ENCODE data around the gene PTPN14.

- TF ChIP-seq, protein P1, sequence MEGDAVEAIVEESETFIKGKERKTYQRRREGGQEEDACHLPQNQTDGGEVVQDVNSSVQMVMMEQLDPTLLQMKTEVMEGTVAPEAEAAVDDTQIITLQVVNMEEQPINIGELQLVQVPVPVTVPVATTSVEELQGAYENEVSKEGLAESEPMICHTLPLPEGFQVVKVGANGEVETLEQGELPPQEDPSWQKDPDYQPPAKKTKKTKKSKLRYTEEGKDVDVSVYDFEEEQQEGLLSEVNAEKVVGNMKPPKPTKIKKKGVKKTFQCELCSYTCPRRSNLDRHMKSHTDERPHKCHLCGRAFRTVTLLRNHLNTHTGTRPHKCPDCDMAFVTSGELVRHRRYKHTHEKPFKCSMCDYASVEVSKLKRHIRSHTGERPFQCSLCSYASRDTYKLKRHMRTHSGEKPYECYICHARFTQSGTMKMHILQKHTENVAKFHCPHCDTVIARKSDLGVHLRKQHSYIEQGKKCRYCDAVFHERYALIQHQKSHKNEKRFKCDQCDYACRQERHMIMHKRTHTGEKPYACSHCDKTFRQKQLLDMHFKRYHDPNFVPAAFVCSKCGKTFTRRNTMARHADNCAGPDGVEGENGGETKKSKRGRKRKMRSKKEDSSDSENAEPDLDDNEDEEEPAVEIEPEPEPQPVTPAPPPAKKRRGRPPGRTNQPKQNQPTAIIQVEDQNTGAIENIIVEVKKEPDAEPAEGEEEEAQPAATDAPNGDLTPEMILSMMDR (IDR thresholded peaks at IDR 0.05; ENCODE audit: borderline replicate concordance, extremely low read depth, low read length, poor library complexity, severe bottlenecking): no peak
- TF ChIP-seq EZH2 (IDR thresholded peaks at IDR 0.05; ENCODE audit: borderline replicate concordance, low read depth, low read length, severe bottlenecking): no peak
Measured at GRCh38 chr1:214549604-214550003, 1.8 kb downstream of the PTPN14 start.
